GM23338 (cell line): ENCODE results near the gene TMEM252. TPM values are rescaled to one million over a fixed set of nuclear protein-coding genes. Genes with fewer than 3 reads are reported as not detected.

Experiments used
- ATAC-seq: fragments of 200-7000 bp; cut with Tn5 transposase; 3 replicates; pipeline ENCODE4 v1.9.1; 2020
- DNase-seq: peaks from one replicate; pipeline ENCODE4 v3.0.0-alpha.2; 2015; ENCODE audit warnings: low spot score
- H2AFZ ChIP-seq: fragments of 200-600 bp; sonication (generic); 2 replicates; pipeline ENCODE4 v1.8.0; 2016; ENCODE audit warnings: antibody characterized with exemption, mild to moderate bottlenecking, moderate library complexity
- H3F3A ChIP-seq: fragments of 200-600 bp; sonication (generic); replicated peaks from 2 replicates; pipeline ENCODE4 v1.8.0; 2017; ENCODE audit warnings: antibody characterized with exemption, mixed run types, low read depth
- H3K27ac ChIP-seq: fragments of 200-600 bp; sonication (generic); 2 replicates; pipeline ENCODE4 v1.6.1; 2016; ENCODE audit warnings: low read depth
- H3K27me3 ChIP-seq: fragments of 200-600 bp; sonication (generic); 2 replicates; pipeline ENCODE4 v1.8.0; 2016; ENCODE audit warnings: mild to moderate bottlenecking, mixed run types, moderate library complexity; ENCODE audit not compliant: insufficient read depth
- H3K36me3 ChIP-seq: fragments of 200-600 bp; sonication (generic); 2 replicates; pipeline ENCODE4 v1.8.0; 2016; ENCODE audit warnings: mild to moderate bottlenecking; ENCODE audit not compliant: insufficient read depth
- H3K4me1 ChIP-seq: fragments of 200-600 bp; sonication (generic); 2 replicates; pipeline ENCODE4 v1.8.0; 2016; ENCODE audit warnings: mild to moderate bottlenecking, moderate library complexity; ENCODE audit not compliant: insufficient read depth
- H3K4me2 ChIP-seq: fragments of 200-600 bp; sonication (generic); 2 replicates; pipeline ENCODE4 v1.7.1; 2017; ENCODE audit warnings: mixed run types
- H3K4me3 ChIP-seq: fragments of 200-600 bp; sonication (generic); 2 replicates; pipeline ENCODE4 v1.6.1; 2016; ENCODE audit warnings: mixed run types
- H3K79me2 ChIP-seq: fragments of 200-600 bp; sonication (generic); replicated peaks from 2 replicates; pipeline ENCODE4 v1.8.0; 2017; ENCODE audit warnings: mild to moderate bottlenecking; ENCODE audit not compliant: insufficient read depth
- H3K9me2 ChIP-seq: fragments of 200-600 bp; sonication (generic); 2 replicates; pipeline ENCODE4 v1.8.0; 2017; ENCODE audit not compliant: insufficient read depth
- H4K20me1 ChIP-seq: fragments of 200-600 bp; sonication (generic); replicated peaks from 2 replicates; pipeline ENCODE4 v1.8.0; 2017; ENCODE audit warnings: mild to moderate bottlenecking; ENCODE audit not compliant: insufficient read depth
- H3K27ac Mint-ChIP-seq: 2 replicates; pipeline ENCODE4 v1.8.0; 2020; ENCODE audit warnings: inconsistent platforms, mild to moderate bottlenecking, moderate library complexity, mixed read lengths
- H3K27me3 Mint-ChIP-seq: 3 replicates; pipeline ENCODE4 v1.8.0; 2022; ENCODE audit warnings: low read depth, mild to moderate bottlenecking, moderate library complexity, mixed read lengths, inconsistent platforms; ENCODE audit not compliant: insufficient read depth, poor library complexity
- H3K36me3 Mint-ChIP-seq: 3 replicates; pipeline ENCODE4 v1.8.0; 2021; ENCODE audit warnings: low read depth, mild to moderate bottlenecking, inconsistent platforms, moderate library complexity, mixed read lengths
- H3K4me1 Mint-ChIP-seq: 3 replicates; pipeline ENCODE4 v1.8.0; 2020; ENCODE audit warnings: mild to moderate bottlenecking, inconsistent platforms, mixed read lengths
- H3K4me3 Mint-ChIP-seq: 3 replicates; pipeline ENCODE4 v1.8.0; 2021; ENCODE audit warnings: moderate library complexity, mild to moderate bottlenecking, inconsistent platforms, mixed read lengths
- H3K9me3 Mint-ChIP-seq: 3 replicates; pipeline ENCODE4 v1.8.0; 2020; ENCODE audit warnings: moderate library complexity, mild to moderate bottlenecking, inconsistent platforms, mixed read lengths
- CREB1 ChIP-seq: fragments of 250-450 bp; sonication (Bioruptor Pico); IDR thresholded peaks from 2 replicates; pipeline ENCODE4 v1.5.0; 2020; ENCODE audit warnings: low read depth, mild to moderate bottlenecking, moderate library complexity
- EZH2 ChIP-seq: fragments of 200-600 bp; sonication (generic); IDR thresholded peaks from one replicate; pipeline ENCODE4 v1.8.0; 2017; ENCODE audit warnings: antibody characterized with exemption, mild to moderate bottlenecking, low read depth; ENCODE audit not compliant: unreplicated experiment
- EZH2phosphoT487 ChIP-seq: fragments of 200-600 bp; sonication (generic); IDR thresholded peaks from one replicate; pipeline ENCODE4 v1.8.1; 2018; ENCODE audit warnings: antibody characterized with exemption; ENCODE audit not compliant: unreplicated experiment
- JUNB ChIP-seq: IDR thresholded peaks from one replicate; pipeline ENCODE4 v1.6.1; 2016; ENCODE audit warnings: antibody characterized with exemption; ENCODE audit not compliant: unreplicated experiment
- NANOG ChIP-seq: IDR thresholded peaks from 2 replicates; pipeline ENCODE4 v1.6.1; 2016; ENCODE audit warnings: antibody characterized with exemption, borderline replicate concordance
- POLR2AphosphoS5 ChIP-seq: IDR thresholded peaks from 2 replicates; pipeline ENCODE4 v1.6.1; 2016; ENCODE audit warnings: antibody characterized with exemption, low read depth
- STAT1 ChIP-seq: IDR thresholded peaks from one replicate; pipeline ENCODE4 v1.6.1; 2016; ENCODE audit warnings: antibody characterized with exemption; ENCODE audit not compliant: unreplicated experiment
- ZNF114 ChIP-seq: fragments of 250-450 bp; sonication (Bioruptor Pico); IDR thresholded peaks from 2 replicates; pipeline ENCODE4 v1.5.0; 2020; ENCODE audit warnings: mild to moderate bottlenecking, moderate library complexity
- ZNF331 ChIP-seq: fragments of 250-450 bp; sonication (Bioruptor Pico); IDR thresholded peaks from 2 replicates; pipeline ENCODE4 v1.5.0; 2020; ENCODE audit warnings: low read depth, mild to moderate bottlenecking, moderate library complexity
- polyA plus RNA-seq: library from polyadenylated mRNA; unstranded; fragments of >200 nt; fragmentation: Nextera tagmentation; extraction: Ambion mirVana; gene quantifications from 2 replicates; pipeline ENCODE4 v1.2.1, GENCODE V29; 2016
- total RNA-seq: library from RNA; depleted of rRNA; stranded (reverse); fragments of >200 nt; shearing (Covaris generic); gene quantifications from 2 replicates; pipeline ENCODE4 v1.2.3, GENCODE V29; 2014
- TF ChIP-seq, protein P1 (sequence below): IDR thresholded peaks from 2 replicates; pipeline ENCODE4 v1.6.1; 2016; ENCODE audit warnings: antibody characterized with exemption
- TF ChIP-seq, protein P2 (sequence below), 2 experiments: fragments of 200-600 bp in 1 of 2; sonication (generic) in 1 of 2; conservative IDR thresholded peaks; 2 replicates each; pipeline versions ENCODE4 v1.5.1 to v1.6.1; 2016 to 2017; ENCODE audit warnings: antibody characterized with exemption in 2 of 2, low read depth in 2 of 2, mild to moderate bottlenecking in 2 of 2, moderate library complexity in 1 of 2

Gene TMEM252
- total and polyA plus RNA-seq, 2 experiments from 2014 or later, result not detected

DNA sequence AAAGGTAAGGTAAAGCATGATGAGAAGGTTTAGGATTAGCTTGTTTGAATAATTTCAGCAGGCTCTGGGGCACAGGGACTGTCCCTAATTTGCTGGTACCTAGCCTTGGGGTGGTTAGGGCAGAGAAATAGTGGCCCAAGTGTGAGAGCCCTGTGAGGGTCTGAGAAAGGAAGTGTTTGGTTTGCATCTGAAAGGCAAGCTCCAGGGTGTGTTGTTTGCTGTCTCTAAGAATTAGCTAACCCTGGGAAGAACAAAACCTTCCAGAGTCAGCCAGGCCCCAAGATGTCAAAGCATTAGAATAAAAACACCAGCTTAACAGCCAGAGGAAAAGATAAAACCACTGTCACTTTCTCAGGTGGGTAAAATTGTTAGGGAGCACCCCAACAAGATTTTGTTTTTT, 31.0 kb downstream of the TMEM252 start:
- Histone ChIP-seq H3K4me2 (no peak overlapping the region), H3K79me2 (no peaks in the 10 kb centered on the region), H3K27ac (no peak overlapping the region), H2AFZ (no peak overlapping the region), H3F3A (no peaks in the 10 kb centered on the region), H3K4me1 (no peaks in the 10 kb centered on the region; the same call in 1 of the 2 replicates), H3K36me3 (no peaks in the 10 kb centered on the region), H3K9me2 (no peaks in the 10 kb centered on the region), H3K4me3 (no peak overlapping the region), H4K20me1 (peaks cover 13% of the 10 kb centered on the region), H3K27me3 (peaks cover 100% of the 10 kb centered on the region)
- H3K27me3 Mint-ChIP-seq, result peaks cover 91% of the 10 kb centered on the region
- DNase-seq, result peak; percentile 85
- no peak overlapping the region for H3K27ac Mint-ChIP-seq
- no peak overlapping the region for H3K4me3 Mint-ChIP-seq
- no peaks in the 10 kb centered on the region for H3K9me3 Mint-ChIP-seq
- peaks cover 7% of the 10 kb centered on the region for H3K4me1 Mint-ChIP-seq
- peak; percentile 100 for ATAC-seq
- peak; percentile 61; the same call in 1 of the 2 replicates for TF ChIP-seq POLR2AphosphoS5
- TF ChIP-seq JUNB, result no peak
- H3K36me3 Mint-ChIP-seq, result no peaks in the 10 kb centered on the region

DNA sequence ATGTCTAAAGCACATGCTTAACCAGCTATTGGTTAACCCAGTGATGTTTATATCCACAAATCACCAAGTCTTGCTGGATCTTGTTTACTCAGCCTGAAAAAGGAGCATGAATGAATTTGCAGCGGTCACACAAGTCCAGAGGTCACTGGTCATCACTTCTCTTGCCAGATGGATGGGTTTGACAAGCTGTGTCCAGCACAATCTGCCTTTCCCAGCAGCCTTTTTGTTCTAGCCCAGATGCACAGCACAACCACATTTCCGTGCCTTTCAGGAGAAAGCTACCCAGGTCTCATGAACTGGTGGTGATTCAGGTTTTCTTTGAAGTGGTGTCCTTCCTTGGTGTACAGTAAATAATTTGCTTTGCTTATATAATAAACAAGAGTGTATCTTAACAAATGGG, 32.1 kb downstream of the TMEM252 start:
- Histone ChIP-seq H3K4me2 (no peak overlapping the region), H2AFZ (no peak overlapping the region), H3K4me3 (no peak overlapping the region), H3K27me3 (peaks cover 100% of the 10 kb centered on the region), H3K9me2 (no peaks in the 10 kb centered on the region), H3K27ac (no peak overlapping the region), H3K79me2 (no peaks in the 10 kb centered on the region), H4K20me1 (peaks cover 13% of the 10 kb centered on the region), H3K4me1 (no peaks in the 10 kb centered on the region; the same call in 1 of the 2 replicates), H3F3A (no peaks in the 10 kb centered on the region), H3K36me3 (no peaks in the 10 kb centered on the region)
- Mint-ChIP-seq H3K36me3 (no peaks in the 10 kb centered on the region), H3K27ac (no peak overlapping the region), H3K4me1 (peaks cover 7% of the 10 kb centered on the region), H3K9me3 (no peaks in the 10 kb centered on the region), H3K27me3 (peaks cover 86% of the 10 kb centered on the region), H3K4me3 (no peak overlapping the region)
- TF ChIP-seq ZNF331, result no peak
- no peak for TF ChIP-seq EZH2
- TF ChIP-seq, protein P1, sequence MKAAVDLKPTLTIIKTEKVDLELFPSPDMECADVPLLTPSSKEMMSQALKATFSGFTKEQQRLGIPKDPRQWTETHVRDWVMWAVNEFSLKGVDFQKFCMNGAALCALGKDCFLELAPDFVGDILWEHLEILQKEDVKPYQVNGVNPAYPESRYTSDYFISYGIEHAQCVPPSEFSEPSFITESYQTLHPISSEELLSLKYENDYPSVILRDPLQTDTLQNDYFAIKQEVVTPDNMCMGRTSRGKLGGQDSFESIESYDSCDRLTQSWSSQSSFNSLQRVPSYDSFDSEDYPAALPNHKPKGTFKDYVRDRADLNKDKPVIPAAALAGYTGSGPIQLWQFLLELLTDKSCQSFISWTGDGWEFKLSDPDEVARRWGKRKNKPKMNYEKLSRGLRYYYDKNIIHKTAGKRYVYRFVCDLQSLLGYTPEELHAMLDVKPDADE, result no peak
- TF ChIP-seq CREB1 (CRISPR knock-in tag), result no peak
- no peak for TF ChIP-seq EZH2phosphoT487
- TF ChIP-seq NANOG, result no peak
- TF ChIP-seq ZNF114 (CRISPR knock-in tag), result no peak
- no peak for TF ChIP-seq STAT1
- TF ChIP-seq, protein P2, sequence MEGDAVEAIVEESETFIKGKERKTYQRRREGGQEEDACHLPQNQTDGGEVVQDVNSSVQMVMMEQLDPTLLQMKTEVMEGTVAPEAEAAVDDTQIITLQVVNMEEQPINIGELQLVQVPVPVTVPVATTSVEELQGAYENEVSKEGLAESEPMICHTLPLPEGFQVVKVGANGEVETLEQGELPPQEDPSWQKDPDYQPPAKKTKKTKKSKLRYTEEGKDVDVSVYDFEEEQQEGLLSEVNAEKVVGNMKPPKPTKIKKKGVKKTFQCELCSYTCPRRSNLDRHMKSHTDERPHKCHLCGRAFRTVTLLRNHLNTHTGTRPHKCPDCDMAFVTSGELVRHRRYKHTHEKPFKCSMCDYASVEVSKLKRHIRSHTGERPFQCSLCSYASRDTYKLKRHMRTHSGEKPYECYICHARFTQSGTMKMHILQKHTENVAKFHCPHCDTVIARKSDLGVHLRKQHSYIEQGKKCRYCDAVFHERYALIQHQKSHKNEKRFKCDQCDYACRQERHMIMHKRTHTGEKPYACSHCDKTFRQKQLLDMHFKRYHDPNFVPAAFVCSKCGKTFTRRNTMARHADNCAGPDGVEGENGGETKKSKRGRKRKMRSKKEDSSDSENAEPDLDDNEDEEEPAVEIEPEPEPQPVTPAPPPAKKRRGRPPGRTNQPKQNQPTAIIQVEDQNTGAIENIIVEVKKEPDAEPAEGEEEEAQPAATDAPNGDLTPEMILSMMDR (conservative IDR thresholded peaks at IDR 0.05; ENCODE audit: low read depth in 2 of 2), result no peak
- no peak for TF ChIP-seq POLR2AphosphoS5
- DNase-seq, result no peak
- no peak for ATAC-seq
